K562 (cell line): Measurements from ENCODE around the gene OFD1. TPM values are rescaled to one million over a fixed set of nuclear protein-coding genes. Genes with fewer than 3 reads are reported as not detected.

Experiments used
- CXXC5 ChIP-seq: fragments of 250-450 bp; sonication (Bioruptor Pico); IDR thresholded peaks from 2 replicates; pipeline ENCODE4 v1.8.0; 2022; ENCODE audit warnings: inconsistent platforms, mild to moderate bottlenecking, moderate library complexity
- DIDO1 ChIP-seq: fragments of 450-650 bp; IDR thresholded peaks from 2 replicates; pipeline ENCODE4 v1.6.1; 2016; ENCODE audit warnings: low read depth, missing biosample characterization, missing genetic modification characterization
- EP400 ChIP-seq: fragments of 450-650 bp; IDR thresholded peaks from 2 replicates; pipeline ENCODE4 v1.6.1; 2017; ENCODE audit warnings: antibody characterized with exemption, mild to moderate bottlenecking, moderate library complexity
- HDAC8 ChIP-seq: fragments of 450-650 bp; IDR thresholded peaks from 2 replicates; pipeline ENCODE4 v1.6.1; 2016; ENCODE audit warnings: mild to moderate bottlenecking, missing genetic modification characterization, moderate library complexity, missing compliant biosample characterization
- HMGN3 ChIP-seq: IDR thresholded peaks from 2 replicates; pipeline ENCODE4 v1.6.1; 2011; ENCODE audit warnings: borderline replicate concordance, low read depth, mild to moderate bottlenecking, mixed read lengths, low read length; ENCODE audit not compliant: insufficient read length; ENCODE audit errors: extremely low read depth
- KAT7 ChIP-seq: sonication (generic); formaldehyde crosslinking; IDR thresholded peaks from 2 replicates; pipeline ENCODE4 v1.8.0; 2022; ENCODE audit warnings: missing genetic modification reagents, mild to moderate bottlenecking, borderline replicate concordance
- LCOR ChIP-seq: sonication (generic); formaldehyde crosslinking; IDR thresholded peaks from 2 replicates; pipeline ENCODE4 v1.8.0; 2022; ENCODE audit warnings: mild to moderate bottlenecking, missing genetic modification reagents
- MYC ChIP-seq, 2 experiments: fragments of 250-450 bp in 1 of 2; sonication (Bioruptor Pico) in 1 of 2; IDR thresholded peaks; 2 replicates each; pipeline versions ENCODE4 v1.5.1 to v1.6.1; 2012 to 2021; ENCODE audit warnings: low read depth in 2 of 2, borderline replicate concordance in 1 of 2, improper control_type of control experiment in 1 of 2, low read length in 1 of 2, mild to moderate bottlenecking in 1 of 2, moderate library complexity in 1 of 2
- NONO ChIP-seq, 2 experiments: fragments of 200-400 bp in 1 of 2; fragments of 450-650 bp in 1 of 2; formaldehyde crosslinking in 1 of 2; IDR thresholded peaks; 2 replicates each; pipeline ENCODE4 v1.6.1; 2017; ENCODE audit warnings: low read depth in 2 of 2, mild to moderate bottlenecking in 2 of 2, moderate library complexity in 2 of 2, low read length in 1 of 2
- POLR2B ChIP-seq: fragments of 450-650 bp; IDR thresholded peaks from 2 replicates; pipeline ENCODE4 v1.6.1; 2018; ENCODE audit warnings: low read depth; ENCODE audit not compliant: partially characterized antibody
- RCOR1 ChIP-seq, 2 experiments: IDR thresholded peaks; 2 replicates each; pipeline ENCODE4 v1.6.1; 2012; ENCODE audit warnings: low read depth in 2 of 2, low read length in 2 of 2, borderline replicate concordance in 1 of 2, improper control_type of control experiment in 1 of 2
- SIN3A ChIP-seq, 2 experiments: fragments of 150-350 bp in 1 of 2; IDR thresholded peaks; 2 replicates each; pipeline ENCODE4 v1.6.1; 2011 to 2016; ENCODE audit warnings: borderline replicate concordance in 2 of 2, low read depth in 2 of 2, low read length in 2 of 2, mild to moderate bottlenecking in 2 of 2, moderate library complexity in 2 of 2; ENCODE audit not compliant: control insufficient read depth in 1 of 2
- STAG1 ChIP-seq: sonication (generic); formaldehyde crosslinking; IDR thresholded peaks from 2 replicates; pipeline ENCODE4 v1.5.0; 2020; ENCODE audit warnings: missing genetic modification reagents, borderline replicate concordance
- THRA ChIP-seq: fragments of 450-650 bp; IDR thresholded peaks from 2 replicates; pipeline ENCODE4 v1.6.1; 2017; ENCODE audit warnings: mild to moderate bottlenecking, moderate library complexity
- TOE1 ChIP-seq, 2 experiments: fragments of 450-650 bp in 1 of 2; sonication (generic) in 1 of 2; formaldehyde crosslinking in 1 of 2; IDR thresholded peaks; 2 replicates each; pipeline versions ENCODE4 v1.7.1 to v1.8.0; 2016 to 2022; ENCODE audit warnings: borderline replicate concordance in 2 of 2, mild to moderate bottlenecking in 2 of 2, antibody characterized with exemption in 1 of 2, inconsistent platforms in 1 of 2, low read depth in 1 of 2, missing genetic modification reagents in 1 of 2, moderate library complexity in 1 of 2
- YY1 ChIP-seq, 3 experiments: IDR thresholded peaks; 2 replicates each; pipeline ENCODE4 v1.6.1; 2011; ENCODE audit warnings: low read length in 2 of 3, mild to moderate bottlenecking in 2 of 3, moderate library complexity in 2 of 3, borderline replicate concordance in 1 of 3, control low read depth in 1 of 3, low read depth in 1 of 3; ENCODE audit not compliant: insufficient read depth in 3 of 3, insufficient replicate concordance in 2 of 3, control insufficient read depth in 1 of 3, insufficient read length in 1 of 3; ENCODE audit errors: extremely low read depth in 1 of 3
- ZHX1 ChIP-seq: fragments of 150-350 bp; conservative IDR thresholded peaks from 2 replicates; pipeline ENCODE4 v1.6.1; 2014; ENCODE audit warnings: low read length
- ZNF24 ChIP-seq: fragments of 450-650 bp; IDR thresholded peaks from 2 replicates; pipeline ENCODE4 v1.6.1; 2016
- ZNF274 ChIP-seq: IDR thresholded peaks from 2 replicates; pipeline ENCODE4 v1.6.1; 2011; ENCODE audit warnings: low read depth, mild to moderate bottlenecking, low read length, moderate library complexity, borderline replicate concordance
- polyA plus RNA-seq, 8 experiments: library from polyadenylated mRNA; depleted of rRNA in 4 of 8; stranded (reverse) in 5 of 8; unstranded in 3 of 8; fragments of >200 nt; fragmentation: Nextera tagmentation in 2 of 8; fragmentation: Illumina TruSeq in 1 of 8; extraction: Ambion mirVana in 2 of 8; extraction: Trizol in 1 of 8; gene quantifications; 2 replicates each; pipeline versions ENCODE4 v1.2.1 to v1.2.3, GENCODE V29; 2011 to 2014; ENCODE audit warnings: inconsistent platforms in 1 of 8, missing spikeins in 1 of 8
- total RNA-seq, 7 experiments: library from RNA; depleted of rRNA in 6 of 7; stranded (reverse); fragments of >200 nt in 6 of 7; fragmentation: Illumina TruSeq in 2 of 7; extraction: Trizol in 2 of 7; gene quantifications; 2 replicates each; pipeline versions ENCODE4 v1.2.1 to v1.2.3, GENCODE V29; 2011 to 2021; ENCODE audit warnings: low replicate concordance in 1 of 7

OFD1 gene
- total and polyA plus RNA-seq, 9 of the 15 experiments (the other 6 are each of a cell fraction or from before 2014, with no cell fraction given): 22.0 to 49.1 (median 30.2) TPM

- TF ChIP-seq ZHX1 (0 out of 2 replicates have a peak, but pooled peaks have one; percentile 40), LCOR (no peak), DIDO1 (tag) (no peak), ZNF274 (no peak), NONO (IDR thresholded peaks at IDR 0.05; ENCODE audit: low read depth in 2 of 2, low read length in 1 of 2) (no peak), CXXC5 (0 out of 2 replicates have a peak, but pooled peaks have one; percentile 46), STAG1 (no peak), YY1 (IDR thresholded peaks at IDR 0.05; ENCODE audit: borderline replicate concordance in 1 of 3, control insufficient read depth in 1 of 3, extremely low read depth in 1 of 3, insufficient read depth in 3 of 3, insufficient read length in 1 of 3, insufficient replicate concordance in 2 of 3, low read depth in 1 of 3, low read length in 2 of 3) (peak; percentile 39 to 92 (median 89)), HDAC8 (no peak), THRA (no peak), TOE1 (IDR thresholded peaks at IDR 0.05; ENCODE audit: borderline replicate concordance) (no peak), TOE1 (CRISPR knock-in tag; IDR thresholded peaks at IDR 0.05; ENCODE audit: borderline replicate concordance, low read depth) (no peak), HMGN3 (peak; percentile 44), ZNF24 (no peak), MYC (IDR thresholded peaks at IDR 0.05; ENCODE audit: low read depth, low read length) (0 out of 2 replicates have a peak, but pooled peaks have one; percentile 14), MYC (CRISPR knock-in tag; IDR thresholded peaks at IDR 0.05; ENCODE audit: borderline replicate concordance, low read depth) (no peak), POLR2B (peak; percentile 78), SIN3A (IDR thresholded peaks at IDR 0.05; ENCODE audit: borderline replicate concordance in 2 of 2, control insufficient read depth in 1 of 2, low read depth in 2 of 2, low read length in 2 of 2) (peak in 1 of 2 experiments; percentile 71; a peak in 3 of 4 replicates), RCOR1 (IDR thresholded peaks at IDR 0.05; ENCODE audit: borderline replicate concordance in 1 of 2, low read depth in 2 of 2, low read length in 2 of 2) (0 out of 4 replicates have a peak, but pooled peaks of 1 of the 2 experiments have one; percentile 15), KAT7 (peak; percentile 67; the same call in 1 of the 2 replicates), EP400 (peak; percentile 65; the same call in 1 of the 2 replicates)
These were observed 45.4 kb upstream of the OFD1 start, which contains the start of gene RAB9A (continued) for GRCh38 chrX:13688958-13689740.
